Measurements from ENCODE around the gene ANKRD29. TPM values are rescaled to one million over a fixed set of nuclear protein-coding genes. Genes with fewer than 3 reads are reported as not detected.

Gene ANKRD29
- total RNA-seq (2022) = 7.3 and 8.2 TPM in 2 replicates
- percentile 45 among the genes with signal in this experiment for Bru-seq, nascent RNA
- BruChase-seq, experiment 1, labeled RNA remaining after a 2-hour chase = percentile 46 among the genes with signal in this experiment
- BruChase-seq, experiment 2, labeled RNA remaining after a 6-hour chase = percentile 46 among the genes with signal in this experiment
- long read RNA-seq, partial matches to known transcripts = 1 of 6 reads
- long read RNA-seq, other reads (novel, unspliced or antisense) = 4 of 6 reads

GRCh38 chr18:23662309-23663263 is at the start of gene ANKRD29:
Gene ANKRD29, minus strand, starts transcription at chr18:23662911. Its CDS starts 181 bp downstream, at chr18:23662730.
- Mint-ChIP-seq H3K4me3 (ENCODE audit: unreplicated experiment) (peak within 1 kb of the TSS; percentile 81), H3K4me1 (ENCODE audit: low read depth, unreplicated experiment) (peaks cover 21% of the 10 kb centered on the region), H3K27me3 (ENCODE audit: insufficient read depth, unreplicated experiment) (no peaks in the 10 kb centered on the region), H3K9me3 (ENCODE audit: unreplicated experiment) (no peaks in the 10 kb centered on the region), H3K36me3 (ENCODE audit: insufficient read depth, unreplicated experiment) (no peaks in the 10 kb centered on the region), H3K27ac (ENCODE audit: unreplicated experiment) (peak within 1 kb of the TSS; percentile 71)
- H3K4me3 ChIP-seq (ENCODE audit: low read depth, low read length) = peak within 1 kb of the TSS; percentile 76
- intact Hi-C loops (cut with micrococcal nuclease; ENCODE audit: unreplicated experiment) = loop anchor here (1.0 kb wide), 1 partner anchor 33 kb away; no protein-coding TSS in a partner anchor
- DNase-seq = peak in 1 of 2 experiments; percentile 61
- H3K4me1 ChIP-seq = no peaks in the 10 kb centered on the region
- no peaks in the 10 kb centered on the region for H3K36me3 ChIP-seq (ENCODE audit: control insufficient read depth, insufficient read depth, low read length)
- TF ChIP-seq CTCF (IDR thresholded peaks at IDR 0.05; ENCODE audit: insufficient read depth in 1 of 2, low read depth in 1 of 2, low read length in 1 of 2, severe bottlenecking in 1 of 2, unreplicated experiment in 1 of 2) = no peak
- no TSS peak for BruUV-seq (replicated peaks)
- POLR2A ChIA-PET = interaction anchor here (0.6 kb wide), 1 partner anchor 33 kb away, joined by 3 read pairs; no protein-coding TSS in a partner anchor
- no peaks in the 10 kb centered on the region for H3K27me3 ChIP-seq (replicated peaks; ENCODE audit: control insufficient read depth, insufficient read depth, low read length)
- H3K9me3 ChIP-seq = no peaks in the 10 kb centered on the region
- CTCF ChIA-PET = no interaction called here

- POLR2A ChIA-PET = no interaction called here
Observed at GRCh38 chr18:23712445-23712844, 49.7 kb upstream of the ANKRD29 start.

More at GRCh38 chr18:23712445-23712844, 49.7 kb upstream of the ANKRD29 start:
- H3K9me3 Mint-ChIP-seq (ENCODE audit: unreplicated experiment) = no peaks in the 10 kb centered on the region
- H3K4me1 Mint-ChIP-seq (ENCODE audit: low read depth, unreplicated experiment) = peaks cover 11% of the 10 kb centered on the region
- peaks cover 25% of the 10 kb centered on the region for H3K36me3 Mint-ChIP-seq (ENCODE audit: insufficient read depth, unreplicated experiment)
- no peak for TF ChIP-seq CTCF (IDR thresholded peaks at IDR 0.05; ENCODE audit: insufficient read depth in 1 of 2, low read depth in 1 of 2, low read length in 1 of 2, severe bottlenecking in 1 of 2, unreplicated experiment in 1 of 2)
- H3K4me3 Mint-ChIP-seq (ENCODE audit: unreplicated experiment) = no peak overlapping the region
- Histone ChIP-seq H3K36me3 (ENCODE audit: control insufficient read depth, insufficient read depth, low read length) (no peaks in the 10 kb centered on the region), H3K4me3 (ENCODE audit: low read depth, low read length) (no peak overlapping the region), H3K4me1 (peaks cover 15% of the 10 kb centered on the region), H3K9me3 (no peaks in the 10 kb centered on the region), H3K27me3 (replicated peaks; ENCODE audit: control insufficient read depth, insufficient read depth, low read length) (no peaks in the 10 kb centered on the region)
- H3K27me3 Mint-ChIP-seq (ENCODE audit: insufficient read depth, unreplicated experiment) = no peaks in the 10 kb centered on the region
- DNase-seq = no peak
- no peak overlapping the region for H3K27ac Mint-ChIP-seq (ENCODE audit: unreplicated experiment)
- no TSS peak for BruUV-seq (replicated peaks)
- intact Hi-C loops (cut with micrococcal nuclease; ENCODE audit: unreplicated experiment) = no loop called here
- CTCF ChIA-PET = no interaction called here

All from Caco-2 (cell line).